Measurements from ENCODE around the gene ABHD17A. TPM values are rescaled to one million over a fixed set of nuclear protein-coding genes. Genes with fewer than 3 reads are reported as not detected.
A peak's percentile ranks its signal among the peaks of the same experiment; 100 is the strongest.

Gene ABHD17A
- total RNA-seq, 1 donor from 2014 or later, result 115 TPM

- peaks cover 44% of the 10 kb centered on the region for H3K4me1 Mint-ChIP-seq (ENCODE audit: low read depth)
- DNase-seq (ENCODE audit: low spot score), result no peak
These were observed 35.4 kb downstream of the ABHD17A start for GRCh38 chr19:1849886-1850398.

GRCh38 chr19:1849132-1849474 lies 36.2 kb downstream of the ABHD17A start:
- Mint-ChIP-seq H3K4me1 (ENCODE audit: low read depth) (peaks cover 40% of the 10 kb centered on the region), H3K27ac (peak overlapping the region; percentile 79), H3K36me3 (ENCODE audit: low read depth) (peaks cover 12% of the 10 kb centered on the region), H3K27me3 (ENCODE audit: insufficient read depth) (no peaks in the 10 kb centered on the region), H3K4me3 (peak overlapping the region; percentile 77), H3K9me3 (no peaks in the 10 kb centered on the region)
- DNase-seq (ENCODE audit: low spot score), result no peak
- intact Hi-C loops (cut with micrococcal nuclease), result loop anchor here (2.0 kb wide), 2 partner anchors 196 to 256 kb away; partner anchors contain the start of genes MBD3 and TCF3

More at GRCh38 chr19:1849886-1850398, 35.4 kb downstream of the ABHD17A start:
- Mint-ChIP-seq H3K9me3 (no peaks in the 10 kb centered on the region), H3K36me3 (ENCODE audit: low read depth) (peaks cover 12% of the 10 kb centered on the region), H3K4me3 (peak overlapping the region; percentile 22), H3K27ac (peak overlapping the region; percentile 44), H3K27me3 (ENCODE audit: insufficient read depth) (no peaks in the 10 kb centered on the region)
- intact Hi-C loops (cut with micrococcal nuclease), result loop anchor here (2.0 kb wide), 2 partner anchors 197 to 257 kb away; partner anchors contain the start of genes MBD3 and TCF3

- no peaks in the 10 kb centered on the region for H3K9me3 Mint-ChIP-seq
- H3K27me3 Mint-ChIP-seq (ENCODE audit: insufficient read depth), result no peaks in the 10 kb centered on the region
- H3K27ac Mint-ChIP-seq, result peak within 1 kb of the TSS; percentile 98
- H3K4me1 Mint-ChIP-seq (ENCODE audit: low read depth), result peaks cover 38% of the 10 kb centered on the region
- DNase-seq (ENCODE audit: low spot score), result peak; percentile 95
- intact Hi-C loops (cut with micrococcal nuclease), result loop anchor here (1.0 to 2.0 kb wide), 5 partner anchors 36 to 256 kb away; partner anchors contain the start of genes ABHD17A, ADAT3, ATP8B3 and MBD3
- H3K4me3 Mint-ChIP-seq, result peak within 1 kb of the TSS; percentile 92
- peaks cover 12% of the 10 kb centered on the region for H3K36me3 Mint-ChIP-seq (ENCODE audit: low read depth)
These were observed 36.7 kb downstream of the ABHD17A start, which contains the start of gene REXO1 for GRCh38 chr19:1848399-1849131. TSS of gene REXO1 (minus strand) at chr19:1848483. CDS start at chr19:1848358, 125 bp downstream.

- Mint-ChIP-seq H3K4me3 (peak overlapping the region; percentile 92), H3K4me1 (ENCODE audit: low read depth) (peaks cover 33% of the 10 kb centered on the region), H3K27ac (peak overlapping the region; percentile 98), H3K27me3 (ENCODE audit: insufficient read depth) (no peaks in the 10 kb centered on the region), H3K9me3 (no peaks in the 10 kb centered on the region), H3K36me3 (ENCODE audit: low read depth) (peaks cover 8% of the 10 kb centered on the region)
- intact Hi-C loops (cut with micrococcal nuclease), result loop anchor here (1.0 to 2.0 kb wide), 5 partner anchors 36 to 255 kb away; partner anchors contain the start of genes ABHD17A, ADAT3, ATP8B3 and MBD3
- DNase-seq (ENCODE audit: low spot score), result no peak
These were observed 37.5 kb downstream of the ABHD17A start for GRCh38 chr19:1847684-1848398.

GRCh38 chr19:1847348-1847683 lies 38.0 kb downstream of the ABHD17A start:
- intact Hi-C loops (cut with micrococcal nuclease), result no loop called here
- H3K4me3 Mint-ChIP-seq, result peak overlapping the region; percentile 92
- peaks cover 33% of the 10 kb centered on the region for H3K4me1 Mint-ChIP-seq (ENCODE audit: low read depth)
- peaks cover 8% of the 10 kb centered on the region for H3K36me3 Mint-ChIP-seq (ENCODE audit: low read depth)
- H3K27ac Mint-ChIP-seq, result peak overlapping the region; percentile 98
- H3K9me3 Mint-ChIP-seq, result no peaks in the 10 kb centered on the region
- no peak for DNase-seq (ENCODE audit: low spot score)
- H3K27me3 Mint-ChIP-seq (ENCODE audit: insufficient read depth), result no peaks in the 10 kb centered on the region

GRCh38 chr19:1846517-1847204 lies 38.6 kb downstream of the ABHD17A start:
- Mint-ChIP-seq H3K4me3 (peak overlapping the region; percentile 92), H3K27ac (peak overlapping the region; percentile 98), H3K27me3 (ENCODE audit: insufficient read depth) (no peaks in the 10 kb centered on the region), H3K9me3 (no peaks in the 10 kb centered on the region), H3K36me3 (ENCODE audit: low read depth) (peaks cover 8% of the 10 kb centered on the region), H3K4me1 (ENCODE audit: low read depth) (peaks cover 33% of the 10 kb centered on the region)
- no peak for DNase-seq (ENCODE audit: low spot score)
- intact Hi-C loops (cut with micrococcal nuclease), result no loop called here

GRCh38 chr19:1845642-1846041 lies 39.7 kb downstream of the ABHD17A start:
- Mint-ChIP-seq H3K36me3 (ENCODE audit: low read depth) (peaks cover 8% of the 10 kb centered on the region), H3K9me3 (no peaks in the 10 kb centered on the region), H3K4me3 (peak overlapping the region; percentile 92), H3K4me1 (ENCODE audit: low read depth) (peaks cover 37% of the 10 kb centered on the region), H3K27ac (no peak overlapping the region), H3K27me3 (ENCODE audit: insufficient read depth) (no peaks in the 10 kb centered on the region)
- intact Hi-C loops (cut with micrococcal nuclease), result no loop called here
- DNase-seq (ENCODE audit: low spot score), result no peak

GRCh38 chr19:1845125-1845515 lies 40.2 kb downstream of the ABHD17A start:
- Mint-ChIP-seq H3K9me3 (no peaks in the 10 kb centered on the region), H3K27ac (no peak overlapping the region)

GRCh38 chr19:1844513-1845124 lies 40.7 kb downstream of the ABHD17A start:
- H3K4me3 Mint-ChIP-seq, result no peak overlapping the region
- DNase-seq (ENCODE audit: low spot score), result no peak
- H3K4me1 Mint-ChIP-seq (ENCODE audit: low read depth), result peaks cover 31% of the 10 kb centered on the region
- no peaks in the 10 kb centered on the region for H3K9me3 Mint-ChIP-seq
- H3K27ac Mint-ChIP-seq, result no peak overlapping the region
- intact Hi-C loops (cut with micrococcal nuclease), result no loop called here
- H3K36me3 Mint-ChIP-seq (ENCODE audit: low read depth), result peaks cover 8% of the 10 kb centered on the region
- H3K27me3 Mint-ChIP-seq (ENCODE audit: insufficient read depth), result no peaks in the 10 kb centered on the region

More at GRCh38 chr19:1845125-1845515, 40.2 kb downstream of the ABHD17A start:
- peaks cover 35% of the 10 kb centered on the region for H3K4me1 Mint-ChIP-seq (ENCODE audit: low read depth)
- no peaks in the 10 kb centered on the region for H3K27me3 Mint-ChIP-seq (ENCODE audit: insufficient read depth)
- H3K36me3 Mint-ChIP-seq (ENCODE audit: low read depth), result peaks cover 7% of the 10 kb centered on the region
- DNase-seq (ENCODE audit: low spot score), result no peak
- intact Hi-C loops (cut with micrococcal nuclease), result no loop called here
- no peak overlapping the region for H3K4me3 Mint-ChIP-seq

- no peaks in the 10 kb centered on the region for H3K27me3 Mint-ChIP-seq (ENCODE audit: insufficient read depth)
- H3K36me3 Mint-ChIP-seq (ENCODE audit: low read depth), result peaks cover 8% of the 10 kb centered on the region
- peaks cover 27% of the 10 kb centered on the region for H3K4me1 Mint-ChIP-seq (ENCODE audit: low read depth)
- DNase-seq (ENCODE audit: low spot score), result no peak
- no peak overlapping the region for H3K4me3 Mint-ChIP-seq
- intact Hi-C loops (cut with micrococcal nuclease), result no loop called here
- no peaks in the 10 kb centered on the region for H3K9me3 Mint-ChIP-seq
- no peak overlapping the region for H3K27ac Mint-ChIP-seq
These were observed 41.5 kb downstream of the ABHD17A start for GRCh38 chr19:1843646-1844394.

GRCh38 chr19:1843116-1843515 lies 42.2 kb downstream of the ABHD17A start:
- Mint-ChIP-seq H3K27ac (no peak overlapping the region), H3K4me3 (no peak overlapping the region), H3K27me3 (ENCODE audit: insufficient read depth) (no peaks in the 10 kb centered on the region), H3K36me3 (ENCODE audit: low read depth) (peaks cover 8% of the 10 kb centered on the region), H3K9me3 (no peaks in the 10 kb centered on the region), H3K4me1 (ENCODE audit: low read depth) (peaks cover 24% of the 10 kb centered on the region)
- DNase-seq (ENCODE audit: low spot score), result no peak
- intact Hi-C loops (cut with micrococcal nuclease), result no loop called here
